HepG2 (cell line): ENCODE data around the gene GGT7. TPM values are rescaled to one million over a fixed set of nuclear protein-coding genes. Genes with fewer than 3 reads are reported as not detected.

Experiments
- ARID3A ChIP-seq: IDR thresholded peaks from 2 replicates; pipeline ENCODE4 v1.6.1; 2012; ENCODE audit warnings: low read depth, low read length, improper control_type of control experiment
- HINFP ChIP-seq: sonication (generic); formaldehyde crosslinking; IDR thresholded peaks from 2 replicates; pipeline ENCODE4 v1.4.0; 2020; ENCODE audit warnings: low read depth, mild to moderate bottlenecking, missing genetic modification reagents
- MZF1 ChIP-seq: sonication (generic); formaldehyde crosslinking; IDR thresholded peaks from 2 replicates; pipeline ENCODE4 v1.8.1; 2023; ENCODE audit warnings: mild to moderate bottlenecking, missing genetic modification reagents, borderline replicate concordance
- SIN3B ChIP-seq: fragments of 150-350 bp; IDR thresholded peaks from 2 replicates; pipeline ENCODE4 v1.6.1; 2014; ENCODE audit warnings: low read length
- SNAI1 ChIP-seq: sonication (generic); formaldehyde crosslinking; IDR thresholded peaks from 2 replicates; pipeline ENCODE4 v1.5.0; 2020; ENCODE audit warnings: mild to moderate bottlenecking, missing genetic modification reagents, borderline replicate concordance
- THAP7 ChIP-seq: sonication (generic); formaldehyde crosslinking; IDR thresholded peaks from 2 replicates; pipeline ENCODE4 v1.8.1; 2023; ENCODE audit warnings: mild to moderate bottlenecking, missing genetic modification reagents
- ZBTB4 ChIP-seq: sonication (generic); formaldehyde crosslinking; IDR thresholded peaks from 2 replicates; pipeline ENCODE4 v1.4.0; 2020; ENCODE audit warnings: missing genetic modification reagents, mild to moderate bottlenecking, borderline replicate concordance
- ZBTB42 ChIP-seq: sonication (generic); formaldehyde crosslinking; IDR thresholded peaks from 2 replicates; pipeline ENCODE4 v1.5.0; 2020; ENCODE audit warnings: mild to moderate bottlenecking, missing genetic modification reagents
- ZFP91 ChIP-seq: sonication (generic); formaldehyde crosslinking; IDR thresholded peaks from 2 replicates; pipeline ENCODE4 v1.9.0; 2022; ENCODE audit warnings: missing genetic modification reagents, mild to moderate bottlenecking, borderline replicate concordance
- ZFY ChIP-seq: sonication (generic); formaldehyde crosslinking; IDR thresholded peaks from 2 replicates; pipeline ENCODE4 v1.4.0; 2020; ENCODE audit warnings: missing genetic modification reagents
- ZMYM3 ChIP-seq: sonication (generic); formaldehyde crosslinking; IDR thresholded peaks from 2 replicates; pipeline ENCODE4 v1.5.1; 2020; ENCODE audit warnings: mild to moderate bottlenecking, missing genetic modification reagents
- ZNF20 ChIP-seq: sonication (generic); formaldehyde crosslinking; IDR thresholded peaks from 2 replicates; pipeline ENCODE4 v1.4.0; 2020; ENCODE audit warnings: mild to moderate bottlenecking, moderate library complexity, missing genetic modification reagents
- ZNF234 ChIP-seq: sonication (generic); formaldehyde crosslinking; conservative IDR thresholded peaks from 2 replicates; pipeline ENCODE4 v1.5.1; 2020; ENCODE audit warnings: mild to moderate bottlenecking, missing genetic modification reagents
- ZNF34 ChIP-seq: sonication (generic); formaldehyde crosslinking; IDR thresholded peaks from 2 replicates; pipeline ENCODE4 v1.4.0; 2020; ENCODE audit warnings: mild to moderate bottlenecking, missing genetic modification reagents, borderline replicate concordance
- ZNF503 ChIP-seq: sonication (generic); formaldehyde crosslinking; IDR thresholded peaks from 2 replicates; pipeline ENCODE4 v1.4.0; 2020; ENCODE audit warnings: missing genetic modification reagents
- ZNF563 ChIP-seq: sonication (generic); formaldehyde crosslinking; IDR thresholded peaks from 2 replicates; pipeline ENCODE4 v1.8.0; 2022; ENCODE audit warnings: mild to moderate bottlenecking, moderate library complexity, missing genetic modification reagents
- ZNF891 ChIP-seq: sonication (generic); formaldehyde crosslinking; IDR thresholded peaks from 2 replicates; pipeline ENCODE4 v1.5.0; 2020; ENCODE audit warnings: mild to moderate bottlenecking, missing genetic modification reagents
- polyA plus RNA-seq, 8 experiments: library from polyadenylated mRNA; depleted of rRNA in 3 of 8; stranded (reverse) in 7 of 8; unstranded in 1 of 8; fragments of >200 nt; fragmentation: Illumina TruSeq in 4 of 8; extraction: Trizol in 4 of 8; gene quantifications; 2 replicates each; pipeline versions ENCODE4 v1.2.1 to v1.2.3, GENCODE V29; 2011 to 2016; ENCODE audit warnings: low read depth in 4 of 8, missing spikeins in 1 of 8, mixed read lengths in 1 of 8; ENCODE audit not compliant: insufficient read depth in 1 of 8
- total RNA-seq, 5 experiments: library from RNA; depleted of rRNA; stranded (reverse); fragments of >200 nt; fragmentation: Illumina TruSeq; extraction: Trizol; gene quantifications; 2 replicates each; pipeline ENCODE4 v1.2.3, GENCODE V29; 2016; ENCODE audit warnings: low read depth in 1 of 5

The GGT7 gene
- total and polyA plus RNA-seq, 2 of the 13 experiments (the other 11 are each of a cell fraction or from before 2014, with no cell fraction given): 6.6 to 23.0 TPM

- TF ChIP-seq ZBTB4 (CRISPR knock-in tag) (no peak; the same call in 1 of the 2 replicates), HINFP (CRISPR knock-in tag) (0 out of 2 replicates have a peak, but pooled peaks have one; percentile 73), ZFP91 (CRISPR knock-in tag) (peak; percentile 94), ZNF563 (peak; percentile 85), ARID3A (no peak), MZF1 (CRISPR knock-in tag) (0 out of 2 replicates have a peak, but pooled peaks have one; percentile 81), SIN3B (no peak), ZNF891 (CRISPR knock-in tag) (peak; percentile 93; the same call in 1 of the 2 replicates), ZBTB42 (CRISPR knock-in tag) (0 out of 2 replicates have a peak, but pooled peaks have one; percentile 22), SNAI1 (CRISPR knock-in tag) (0 out of 2 replicates have a peak, but pooled peaks have one; percentile 48), THAP7 (CRISPR knock-in tag) (0 out of 2 replicates have a peak, but pooled peaks have one; percentile 10), ZNF34 (CRISPR knock-in tag) (peak; percentile 79; the same call in 1 of the 2 replicates), ZNF234 (CRISPR knock-in tag) (no peak), ZNF503 (CRISPR knock-in tag) (0 out of 2 replicates have a peak, but pooled peaks have one; percentile 55), ZMYM3 (CRISPR knock-in tag) (peak; percentile 75; the same call in 1 of the 2 replicates), ZNF20 (no peak), ZFY (peak; percentile 84)
These were observed at the start of gene GGT7 (continued) for GRCh38 chr20:34872622-34873224.
